Measurements from ENCODE around the gene TENM4.

Gene TENM4

DNA sequence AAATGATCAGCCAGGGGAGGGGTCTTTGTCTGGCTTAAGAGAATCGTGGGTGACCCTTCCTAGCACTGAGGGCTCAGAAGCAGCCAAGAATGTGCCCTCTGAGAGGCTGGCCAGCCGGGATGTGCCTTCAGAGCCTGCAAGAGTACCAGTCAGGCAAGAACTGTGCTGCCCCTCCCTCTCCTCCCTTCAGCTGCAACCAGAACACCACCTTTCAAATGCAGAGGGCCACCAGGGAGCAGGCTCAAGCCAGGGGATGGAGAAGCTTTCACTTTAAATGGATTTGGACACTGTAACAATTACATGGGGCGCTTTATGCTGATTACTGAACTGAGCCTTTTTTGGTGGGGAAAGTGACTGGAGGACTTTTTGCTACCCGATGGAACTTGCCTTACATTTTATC is 44.9 kb upstream of the TENM4 start:
- no peak overlapping the region for H3K4me3 ChIP-seq (ENCODE audit: low read length in 2 of 2)
- H3K23ac ChIP-seq (ENCODE audit: low read depth, low read length, poor library complexity), result no peak overlapping the region
- peaks cover 0 to 21% (median 2%) of the 10 kb centered on the region in 3 experiments for H3K27me3 ChIP-seq (ENCODE audit: control insufficient read depth in 3 of 3, insufficient read depth in 3 of 3, low read depth in 1 of 3, low read length in 3 of 3)
- no peak overlapping the region for H3K4me2 ChIP-seq (ENCODE audit: insufficient read depth, low read length, poor library complexity, severe bottlenecking)
- no peak overlapping the region for H2BK12ac ChIP-seq (ENCODE audit: low read length)
- no peaks in the 10 kb centered on the region for H3K79me1 ChIP-seq (ENCODE audit: low read depth, low read length)
- no peaks in the 10 kb centered on the region for H3K9me3 ChIP-seq (replicated peaks in 1 of 2; ENCODE audit: control insufficient read depth in 2 of 2, insufficient read depth in 1 of 2, low read depth in 1 of 2, low read length in 2 of 2)
- H3K9ac ChIP-seq (ENCODE audit: low read depth, low read length, poor library complexity), result no peak overlapping the region
- no peak overlapping the region for H4K91ac ChIP-seq (ENCODE audit: low read depth, low read length, poor library complexity)
- H3K36me3 ChIP-seq (replicated peaks in 1 of 2; ENCODE audit: control insufficient read depth in 2 of 2, insufficient read depth in 2 of 2, low read length in 2 of 2), result no peaks in the 10 kb centered on the region
- peaks cover 0 to 4% of the 10 kb centered on the region in 2 donors for H3K4me1 ChIP-seq (ENCODE audit: control insufficient read depth in 2 of 2, insufficient read depth in 1 of 2, low read depth in 1 of 2, low read length in 2 of 2)
- WGBS, 2 donors (ENCODE audit: extremely low coverage in 2 of 2, insufficient read length in 2 of 2, insufficient replicate concordance in 1 of 2), result no CpG with 5 or more reads among the region's 4 CpGs
- no peak overlapping the region for H3K14ac ChIP-seq (ENCODE audit: low read length)
- H4K8ac ChIP-seq (ENCODE audit: low read depth, low read length), result no peak overlapping the region
- no peak overlapping the region for H2AFZ ChIP-seq (ENCODE audit: low read length)
- H3K18ac ChIP-seq (ENCODE audit: low read length), result no peak overlapping the region
- no peak for DNase-seq (ENCODE audit: low spot score)
- no peak overlapping the region for H2BK15ac ChIP-seq (ENCODE audit: low read length)
- no peak overlapping the region for H3K27ac ChIP-seq (replicated peaks; ENCODE audit: low read length)
- H3K4ac ChIP-seq (ENCODE audit: low read length), result no peak overlapping the region
- H2AK5ac ChIP-seq (ENCODE audit: low read depth, low read length), result no peak overlapping the region
- H2BK5ac ChIP-seq (ENCODE audit: low read length), result no peak overlapping the region
- H2BK120ac ChIP-seq (ENCODE audit: low read depth, low read length), result no peak overlapping the region

DNA sequence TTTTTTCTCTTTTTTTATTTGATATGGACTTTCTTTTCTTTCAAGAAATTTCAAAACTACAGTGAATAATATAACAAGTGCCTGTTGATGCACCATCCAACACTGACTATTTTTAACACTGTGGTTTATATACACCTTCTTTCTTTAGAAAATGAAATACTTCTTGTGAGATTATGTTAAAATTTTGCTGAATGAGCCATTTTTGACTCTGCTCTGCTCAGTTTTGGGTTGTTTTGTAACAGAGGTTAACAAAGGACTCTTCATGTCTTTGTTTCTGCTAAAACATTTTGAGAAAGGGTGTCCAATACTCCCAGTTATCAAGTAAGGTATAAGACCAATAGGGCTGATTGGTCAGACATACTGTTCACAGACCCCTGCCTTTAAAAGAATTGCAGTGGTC is 44.0 kb upstream of the TENM4 start:
- Histone ChIP-seq H3K4me3 (ENCODE audit: low read length in 2 of 2) (no peak overlapping the region), H3K14ac (ENCODE audit: low read length) (no peak overlapping the region), H3K27me3 (ENCODE audit: control insufficient read depth in 3 of 3, insufficient read depth in 3 of 3, low read depth in 1 of 3, low read length in 3 of 3) (peaks cover 0 to 16% (median 2%) of the 10 kb centered on the region in 3 experiments), H2AK5ac (ENCODE audit: low read depth, low read length) (no peak overlapping the region), H3K9me3 (replicated peaks in 1 of 2; ENCODE audit: control insufficient read depth in 2 of 2, insufficient read depth in 1 of 2, low read depth in 1 of 2, low read length in 2 of 2) (no peaks in the 10 kb centered on the region), H4K91ac (ENCODE audit: low read depth, low read length, poor library complexity) (no peak overlapping the region), H3K4ac (ENCODE audit: low read length) (no peak overlapping the region), H3K23ac (ENCODE audit: low read depth, low read length, poor library complexity) (no peak overlapping the region), H4K8ac (ENCODE audit: low read depth, low read length) (no peak overlapping the region), H3K4me1 (ENCODE audit: control insufficient read depth in 2 of 2, insufficient read depth in 1 of 2, low read depth in 1 of 2, low read length in 2 of 2) (peaks cover 0 to 4% of the 10 kb centered on the region in 2 donors), H3K18ac (ENCODE audit: low read length) (no peak overlapping the region), H2BK5ac (ENCODE audit: low read length) (no peak overlapping the region), H3K4me2 (ENCODE audit: insufficient read depth, low read length, poor library complexity, severe bottlenecking) (no peak overlapping the region), H2BK15ac (ENCODE audit: low read length) (no peak overlapping the region), H3K79me1 (ENCODE audit: low read depth, low read length) (no peaks in the 10 kb centered on the region), H3K36me3 (replicated peaks in 1 of 2; ENCODE audit: control insufficient read depth in 2 of 2, insufficient read depth in 2 of 2, low read length in 2 of 2) (no peaks in the 10 kb centered on the region), H2BK12ac (ENCODE audit: low read length) (no peak overlapping the region), H2BK120ac (ENCODE audit: low read depth, low read length) (no peak overlapping the region), H2AFZ (ENCODE audit: low read length) (no peak overlapping the region), H3K27ac (replicated peaks; ENCODE audit: low read length) (no peak overlapping the region), H3K9ac (ENCODE audit: low read depth, low read length, poor library complexity) (no peak overlapping the region)
- no peak for DNase-seq (ENCODE audit: low spot score)

DNA sequence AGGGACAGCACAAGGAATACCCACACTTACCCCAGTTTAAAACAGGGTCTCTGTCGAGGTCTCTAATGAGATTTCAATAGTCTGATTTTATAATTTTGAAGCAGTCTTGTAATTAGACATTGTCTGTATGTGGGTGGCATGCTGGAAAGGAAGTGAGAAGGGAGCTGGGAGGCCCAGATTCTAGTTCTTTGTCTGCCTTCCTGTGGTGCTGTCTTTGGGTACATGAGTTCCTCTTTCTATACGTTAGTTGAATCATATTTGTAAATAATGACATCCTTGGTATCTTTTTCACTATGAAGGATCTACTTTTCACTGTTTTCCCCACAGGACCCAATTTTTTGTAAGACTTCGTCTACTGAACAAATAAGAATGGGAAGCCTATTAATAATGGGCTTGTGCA is 42.0 kb upstream of the TENM4 start:
- Histone ChIP-seq H4K91ac (ENCODE audit: low read depth, low read length, poor library complexity) (no peak overlapping the region), H3K79me1 (ENCODE audit: low read depth, low read length) (no peaks in the 10 kb centered on the region), H3K4me2 (ENCODE audit: insufficient read depth, low read length, poor library complexity, severe bottlenecking) (no peak overlapping the region), H2BK12ac (ENCODE audit: low read length) (no peak overlapping the region), H3K4me1 (ENCODE audit: control insufficient read depth in 2 of 2, insufficient read depth in 1 of 2, low read depth in 1 of 2, low read length in 2 of 2) (peaks cover 0 to 4% of the 10 kb centered on the region in 2 donors), H3K9me3 (replicated peaks in 1 of 2; ENCODE audit: control insufficient read depth in 2 of 2, insufficient read depth in 1 of 2, low read depth in 1 of 2, low read length in 2 of 2) (no peaks in the 10 kb centered on the region), H2BK5ac (ENCODE audit: low read length) (no peak overlapping the region), H3K36me3 (replicated peaks in 1 of 2; ENCODE audit: control insufficient read depth in 2 of 2, insufficient read depth in 2 of 2, low read length in 2 of 2) (no peaks in the 10 kb centered on the region), H3K9ac (ENCODE audit: low read depth, low read length, poor library complexity) (no peak overlapping the region), H3K4ac (ENCODE audit: low read length) (no peak overlapping the region), H3K14ac (ENCODE audit: low read length) (no peak overlapping the region), H2BK120ac (ENCODE audit: low read depth, low read length) (no peak overlapping the region), H3K27me3 (ENCODE audit: control insufficient read depth in 3 of 3, insufficient read depth in 3 of 3, low read depth in 1 of 3, low read length in 3 of 3) (peaks cover 0 to 21% (median 2%) of the 10 kb centered on the region in 3 experiments), H2BK15ac (ENCODE audit: low read length) (no peak overlapping the region), H3K4me3 (ENCODE audit: low read length in 2 of 2) (no peak overlapping the region), H2AK5ac (ENCODE audit: low read depth, low read length) (no peak overlapping the region), H4K8ac (ENCODE audit: low read depth, low read length) (no peak overlapping the region), H2AFZ (ENCODE audit: low read length) (no peak overlapping the region), H3K27ac (replicated peaks; ENCODE audit: low read length) (no peak overlapping the region), H3K23ac (ENCODE audit: low read depth, low read length, poor library complexity) (no peak overlapping the region), H3K18ac (ENCODE audit: low read length) (no peak overlapping the region)
- no peak for DNase-seq (ENCODE audit: low spot score)
- WGBS, 2 donors (ENCODE audit: extremely low coverage in 2 of 2, insufficient read length in 2 of 2, insufficient replicate concordance in 1 of 2), result no CpG with 5 or more reads among the region's 3 CpGs

DNA sequence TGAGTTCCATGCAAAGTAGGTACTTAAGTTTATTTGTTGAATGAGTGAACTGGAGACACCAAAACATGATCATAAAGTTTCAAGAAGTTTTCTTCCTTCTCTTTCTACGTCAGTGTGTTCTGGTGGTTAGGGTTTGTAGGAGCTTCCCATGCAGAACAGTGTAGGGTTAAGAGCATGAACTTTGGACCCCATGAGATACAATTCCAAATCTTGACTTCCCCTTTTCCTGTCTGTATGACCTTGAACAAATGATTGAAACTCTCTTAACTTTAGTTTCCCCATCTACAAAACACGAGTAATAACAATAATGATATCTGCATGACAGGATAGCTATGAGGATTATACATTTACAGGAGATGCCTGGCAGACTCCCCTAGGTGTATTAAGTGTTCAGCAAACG is 41.0 kb upstream of the TENM4 start:
- H3K4me3 ChIP-seq (ENCODE audit: low read length in 2 of 2), result no peak overlapping the region
- H2AK5ac ChIP-seq (ENCODE audit: low read depth, low read length), result no peak overlapping the region
- no peak overlapping the region for H3K4me2 ChIP-seq (ENCODE audit: insufficient read depth, low read length, poor library complexity, severe bottlenecking)
- H3K23ac ChIP-seq (ENCODE audit: low read depth, low read length, poor library complexity), result no peak overlapping the region
- H3K9me3 ChIP-seq (replicated peaks in 1 of 2; ENCODE audit: control insufficient read depth in 2 of 2, insufficient read depth in 1 of 2, low read depth in 1 of 2, low read length in 2 of 2), result no peaks in the 10 kb centered on the region
- H3K79me1 ChIP-seq (ENCODE audit: low read depth, low read length), result no peaks in the 10 kb centered on the region
- no peak overlapping the region for H2BK120ac ChIP-seq (ENCODE audit: low read depth, low read length)
- peaks cover 0 to 18% (median 2%) of the 10 kb centered on the region in 3 experiments for H3K27me3 ChIP-seq (ENCODE audit: control insufficient read depth in 3 of 3, insufficient read depth in 3 of 3, low read depth in 1 of 3, low read length in 3 of 3)
- no peak overlapping the region for H3K14ac ChIP-seq (ENCODE audit: low read length)
- no peak overlapping the region for H4K8ac ChIP-seq (ENCODE audit: low read depth, low read length)
- H2BK12ac ChIP-seq (ENCODE audit: low read length), result no peak overlapping the region
- H4K91ac ChIP-seq (ENCODE audit: low read depth, low read length, poor library complexity), result no peak overlapping the region
- no peak overlapping the region for H3K4ac ChIP-seq (ENCODE audit: low read length)
- no peak for DNase-seq (ENCODE audit: low spot score)
- WGBS, 2 donors (ENCODE audit: extremely low coverage in 2 of 2, insufficient read length in 2 of 2, insufficient replicate concordance in 1 of 2), result no CpG with 5 or more reads among the region's 3 CpGs
- no peaks in the 10 kb centered on the region for H3K36me3 ChIP-seq (replicated peaks in 1 of 2; ENCODE audit: control insufficient read depth in 2 of 2, insufficient read depth in 2 of 2, low read length in 2 of 2)
- H3K27ac ChIP-seq (replicated peaks; ENCODE audit: low read length), result no peak overlapping the region
- H2BK15ac ChIP-seq (ENCODE audit: low read length), result no peak overlapping the region
- H2AFZ ChIP-seq (ENCODE audit: low read length), result no peak overlapping the region
- no peak overlapping the region for H3K18ac ChIP-seq (ENCODE audit: low read length)
- no peak overlapping the region for H3K9ac ChIP-seq (ENCODE audit: low read depth, low read length, poor library complexity)
- H2BK5ac ChIP-seq (ENCODE audit: low read length), result no peak overlapping the region
- peaks cover 0 to 4% of the 10 kb centered on the region in 2 donors for H3K4me1 ChIP-seq (ENCODE audit: control insufficient read depth in 2 of 2, insufficient read depth in 1 of 2, low read depth in 1 of 2, low read length in 2 of 2)
